NCI-H2029 (cell line): ENCODE measurements around the gene DHCR7.

Experiments used
- DNase-seq: peaks from one replicate; lab custom pipeline; 2025; lab: John Stamatoyannopoulos, UW

DHCR7 gene

DNA sequence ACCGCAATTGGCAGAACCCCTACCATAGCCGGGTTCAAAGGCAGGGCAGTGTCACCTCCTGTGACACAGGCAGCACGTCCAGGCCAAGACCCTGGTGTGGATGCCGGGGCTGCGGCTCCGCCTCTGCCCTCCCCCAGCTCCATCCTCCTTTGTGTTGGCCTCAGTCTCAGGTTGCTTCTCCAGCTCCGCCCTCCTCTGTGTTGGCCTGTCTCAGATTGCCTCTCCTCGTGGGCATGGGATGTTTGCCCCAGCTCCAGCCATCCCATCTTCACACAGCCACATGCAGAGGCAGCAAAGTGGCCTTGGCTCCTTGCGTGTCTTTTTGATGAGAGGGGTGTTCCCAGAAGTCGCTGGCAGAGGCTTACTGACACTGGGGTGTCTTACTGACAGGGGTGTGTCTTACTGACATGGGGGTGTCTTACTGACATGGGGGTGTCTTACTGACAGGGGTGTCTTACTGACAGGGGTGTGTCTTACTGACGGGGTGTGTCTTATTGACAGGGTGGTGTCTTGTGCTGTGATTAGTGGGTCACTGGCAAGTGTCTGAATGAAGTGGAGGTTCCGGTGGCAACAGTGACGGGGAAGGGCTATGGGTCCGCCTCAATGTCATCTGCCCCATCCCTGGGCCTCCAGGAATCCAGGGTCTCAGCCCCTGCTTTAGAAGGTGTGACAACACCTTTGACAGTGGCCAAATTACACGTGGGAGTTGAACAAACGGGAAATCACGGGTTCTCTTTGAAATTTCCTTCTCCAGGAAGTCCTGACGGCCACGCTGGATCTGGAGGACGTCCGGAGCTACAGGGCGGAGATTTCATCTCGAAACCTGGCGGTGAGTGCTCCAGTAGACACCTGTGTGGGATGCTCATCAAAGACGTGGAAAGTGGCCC lies 29.7 kb upstream of the DHCR7 start:
- DNase-seq = no peak

DNA sequence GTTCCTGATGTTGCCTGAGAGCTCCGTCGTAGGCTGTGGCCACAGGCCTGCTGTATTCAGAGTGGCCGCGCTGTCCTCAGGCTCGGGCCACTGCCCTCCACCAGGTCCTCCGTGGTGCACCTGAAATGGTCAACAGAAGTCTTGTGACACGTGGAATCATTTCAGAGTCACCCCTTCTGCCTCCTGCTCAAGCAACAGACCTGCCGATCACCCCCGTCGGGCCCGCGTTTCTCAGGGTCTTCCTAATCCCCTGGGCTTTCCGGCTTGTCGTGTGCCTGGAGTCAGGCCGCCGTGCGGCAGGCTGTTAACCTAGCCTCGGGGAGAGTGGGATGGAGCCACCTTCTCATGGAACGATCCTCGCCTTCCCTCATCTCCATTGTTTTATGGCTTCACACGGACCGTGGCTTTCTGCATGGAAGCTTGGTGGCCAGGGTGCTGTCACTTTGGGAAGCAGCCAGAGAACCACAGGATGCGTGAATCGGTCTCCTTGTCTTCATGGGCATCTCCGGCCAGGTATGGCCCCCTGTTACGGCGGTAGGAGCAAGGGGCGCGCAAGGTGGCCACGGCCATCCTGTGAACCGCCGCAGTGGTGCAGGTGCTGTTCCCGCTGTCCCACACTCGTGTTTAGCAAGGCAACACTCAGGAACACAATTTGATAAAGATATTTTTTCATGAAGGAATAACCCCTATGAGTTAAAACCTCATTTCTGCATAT lies 28.9 kb upstream of the DHCR7 start:
- DNase-seq = no peak

DNA sequence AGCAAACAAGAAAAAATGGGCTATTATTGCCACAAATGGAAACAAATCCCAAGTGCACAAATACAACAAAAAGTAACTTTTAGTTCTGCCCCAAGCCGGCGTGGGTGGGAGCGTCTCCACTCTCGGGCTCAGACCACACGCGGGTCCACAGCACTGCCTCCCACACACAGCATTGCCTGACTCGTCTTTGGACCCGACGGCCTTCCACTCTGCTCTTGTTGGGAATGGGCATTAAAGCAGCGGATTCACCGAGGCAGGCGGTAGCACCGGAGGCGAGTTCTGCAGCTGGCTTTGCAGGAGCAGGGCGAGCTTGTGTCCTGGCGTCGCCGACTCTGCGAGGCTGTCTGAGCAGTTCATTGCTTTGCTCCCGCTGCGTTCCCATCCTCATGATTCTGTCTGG lies 27.8 kb upstream of the DHCR7 start:
- DNase-seq = no peak

DNA sequence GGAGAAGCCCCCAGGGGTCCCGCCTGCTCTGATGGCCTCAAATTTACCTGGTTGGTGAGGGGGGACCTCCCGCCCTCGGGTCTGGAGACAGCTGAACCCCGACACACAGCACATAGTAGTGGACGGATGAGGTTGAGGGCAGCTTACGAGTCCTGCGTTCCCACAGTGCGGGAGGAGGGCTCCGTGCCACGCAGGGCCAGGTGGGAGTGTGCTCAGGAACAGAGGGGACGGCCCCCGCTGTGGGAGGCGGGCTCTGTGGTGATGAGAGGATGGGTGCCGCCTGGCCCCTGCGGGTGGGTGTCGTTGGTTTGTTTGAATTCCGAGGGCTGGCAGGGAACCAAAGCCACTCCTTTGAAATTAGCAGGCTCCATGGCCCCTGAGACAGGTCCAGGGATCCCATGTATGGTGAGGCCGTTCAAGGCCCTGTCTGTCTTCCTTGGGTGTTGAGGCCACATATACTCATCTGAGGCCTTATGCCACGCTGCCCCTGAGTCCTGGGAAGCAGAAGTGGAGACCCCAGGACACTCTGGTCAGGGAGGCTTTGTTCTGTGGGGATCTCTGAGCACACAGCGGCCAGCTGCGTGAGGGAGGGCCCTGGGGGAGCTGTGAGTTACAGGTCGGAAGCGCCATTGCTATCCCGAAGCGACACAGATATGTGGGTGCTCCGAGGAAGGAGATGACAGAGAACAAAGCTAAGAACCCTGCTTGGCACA lies 26.7 kb upstream of the DHCR7 start:
- DNase-seq = no peak

DNA sequence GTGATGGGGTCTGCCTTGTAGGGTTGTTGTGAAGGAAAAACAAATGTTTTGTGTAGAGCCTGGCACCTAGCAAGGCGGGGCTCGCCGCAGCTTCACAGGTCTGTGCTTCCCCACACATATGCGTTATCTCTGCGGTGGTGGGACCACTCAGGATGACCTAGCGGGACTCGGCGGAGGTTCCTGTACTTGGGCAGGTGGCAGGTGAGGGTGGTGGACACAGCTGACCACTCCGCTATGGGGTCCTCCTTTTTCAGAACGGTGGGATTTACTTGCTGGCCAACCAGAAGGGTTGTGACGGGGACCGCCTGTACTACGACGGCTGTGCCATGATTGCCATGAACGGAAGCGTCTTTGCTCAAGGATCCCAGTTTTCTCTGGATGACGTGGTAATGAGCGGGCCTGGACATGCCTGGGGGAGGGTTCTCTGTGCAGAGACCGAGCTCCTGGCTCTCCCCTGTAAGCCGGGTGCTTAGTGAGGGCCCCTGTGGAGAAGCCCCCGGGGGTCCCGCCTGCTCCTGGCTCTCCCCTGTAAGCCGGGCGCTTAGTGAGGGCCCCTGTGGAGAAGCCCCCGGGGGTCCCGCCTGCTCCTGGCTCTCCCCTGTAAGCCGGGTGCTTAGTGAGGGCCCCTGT lies 26.1 kb upstream of the DHCR7 start:
- DNase-seq = no peak

DNA sequence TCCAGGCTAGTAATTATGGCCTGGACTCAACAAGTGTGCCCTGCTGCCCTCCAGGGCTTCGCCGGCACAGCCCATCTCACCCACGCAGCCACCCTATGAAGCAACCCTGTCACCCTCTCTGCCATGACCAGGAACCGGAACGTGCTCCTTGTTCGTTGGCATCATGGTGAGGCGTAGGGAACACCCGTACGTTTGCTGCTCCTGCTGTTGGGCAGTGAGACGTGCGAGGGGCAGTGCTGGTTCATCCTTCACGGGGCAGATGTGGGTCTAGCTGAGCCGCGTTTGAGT lies 25.5 kb upstream of the DHCR7 start:
- DNase-seq = no peak

DNA sequence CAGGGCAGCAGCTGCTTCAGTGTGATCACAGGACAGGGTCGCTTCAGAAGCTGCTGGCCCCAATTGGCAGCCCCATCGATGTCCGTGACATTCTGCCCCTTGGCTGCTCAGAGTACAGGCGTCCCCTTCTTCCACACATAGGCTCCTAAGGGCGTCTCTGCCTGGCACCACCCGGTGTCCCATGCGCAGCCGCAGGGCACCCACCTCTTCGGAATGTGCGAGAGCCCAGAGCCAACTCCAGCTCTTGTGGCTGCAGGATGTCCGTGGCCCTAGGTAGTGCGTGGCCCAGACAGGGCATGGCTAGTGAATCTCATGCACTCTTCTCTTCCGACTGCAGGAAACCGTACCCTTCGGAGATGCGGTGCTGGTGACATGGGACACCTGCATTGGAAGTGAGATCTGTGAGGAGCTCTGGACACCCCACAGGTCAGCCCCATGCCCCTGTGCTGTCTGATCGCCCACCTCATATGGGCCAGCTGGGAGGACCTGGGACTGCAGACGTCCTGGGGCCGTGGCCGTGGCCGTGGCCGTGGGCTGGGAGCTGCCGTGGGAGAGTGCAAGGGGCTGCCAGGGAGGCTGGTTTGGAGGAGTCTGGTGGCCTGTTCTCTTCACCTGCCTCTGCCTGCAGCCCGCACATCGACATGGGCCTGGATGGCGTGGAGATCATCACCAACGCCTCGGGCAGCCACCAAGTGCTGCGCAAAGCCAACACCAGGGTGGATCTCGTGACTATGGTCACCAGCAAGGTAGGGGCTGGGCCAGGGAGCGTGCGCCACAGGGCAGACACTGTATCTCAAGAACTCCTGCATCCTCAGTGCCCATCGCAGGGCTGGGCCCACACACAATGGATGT lies 25.0 kb upstream of the DHCR7 start:
- no peak for DNase-seq

DNA sequence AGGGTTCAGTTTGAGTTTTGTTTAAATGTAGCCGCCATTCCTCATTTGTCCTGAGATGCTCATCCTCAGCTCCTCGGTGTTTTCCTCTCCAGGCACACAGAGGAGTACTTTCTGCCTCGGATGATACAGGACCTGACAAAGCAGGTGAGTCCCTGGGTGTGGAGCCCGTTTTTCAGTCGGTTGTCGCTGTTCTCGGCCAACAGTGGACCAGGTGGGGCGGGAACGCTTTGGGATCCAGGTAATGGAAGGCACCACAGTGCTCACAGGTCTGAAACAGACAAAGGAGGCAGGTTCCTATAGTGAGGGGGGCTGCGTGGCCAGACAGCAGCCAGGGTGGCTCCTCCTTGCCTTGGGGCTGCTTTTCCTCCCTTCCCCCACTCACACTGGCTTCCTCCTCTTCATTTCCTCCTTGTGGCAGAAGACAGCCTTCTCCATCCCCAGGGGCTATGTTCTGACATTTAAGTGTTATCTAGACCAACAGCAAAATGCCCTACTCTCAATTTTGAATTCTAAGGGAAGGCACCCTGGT lies 24.2 kb upstream of the DHCR7 start:
- DNase-seq = no peak

DNA sequence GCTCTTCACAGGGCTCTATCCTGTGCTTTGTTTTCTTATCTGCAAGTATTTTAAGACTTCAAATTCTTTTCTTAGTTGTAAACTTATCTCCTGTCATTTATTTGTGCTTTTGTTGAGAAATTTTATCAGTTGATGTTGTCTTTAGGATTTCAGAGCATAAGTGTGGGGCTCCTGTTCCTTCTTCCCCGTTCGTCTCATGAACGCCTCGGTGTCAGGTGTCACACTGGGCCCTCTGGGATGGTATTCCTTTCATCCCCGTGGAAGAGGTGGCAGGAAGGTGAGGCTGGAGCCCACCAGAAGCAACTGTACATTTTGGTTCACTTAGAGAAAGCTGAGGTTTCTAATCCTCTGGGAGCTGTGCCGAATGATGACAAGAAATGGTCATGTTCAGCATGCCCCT lies 22.8 kb upstream of the DHCR7 start:
- DNase-seq = no peak

DNA sequence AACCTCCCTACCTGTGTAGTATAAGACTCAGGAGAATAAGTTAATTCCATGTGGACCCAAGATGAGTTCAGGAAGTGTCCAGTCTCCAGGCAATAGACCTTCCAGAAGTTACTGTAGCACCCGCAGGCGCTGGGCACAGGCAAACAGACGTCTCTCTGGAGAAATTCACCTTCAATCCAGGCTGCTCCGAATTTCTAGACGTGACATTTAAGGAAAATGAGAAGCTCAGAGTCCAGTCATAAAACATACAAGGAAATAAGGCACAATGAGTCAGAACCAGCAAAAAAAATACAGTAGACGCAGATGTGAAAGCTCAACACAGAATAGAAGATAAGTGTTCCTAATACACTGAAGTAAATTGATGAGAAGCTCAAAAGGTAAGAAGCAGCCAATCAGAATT lies 19.0 kb upstream of the DHCR7 start:
- DNase-seq = no peak

DNA sequence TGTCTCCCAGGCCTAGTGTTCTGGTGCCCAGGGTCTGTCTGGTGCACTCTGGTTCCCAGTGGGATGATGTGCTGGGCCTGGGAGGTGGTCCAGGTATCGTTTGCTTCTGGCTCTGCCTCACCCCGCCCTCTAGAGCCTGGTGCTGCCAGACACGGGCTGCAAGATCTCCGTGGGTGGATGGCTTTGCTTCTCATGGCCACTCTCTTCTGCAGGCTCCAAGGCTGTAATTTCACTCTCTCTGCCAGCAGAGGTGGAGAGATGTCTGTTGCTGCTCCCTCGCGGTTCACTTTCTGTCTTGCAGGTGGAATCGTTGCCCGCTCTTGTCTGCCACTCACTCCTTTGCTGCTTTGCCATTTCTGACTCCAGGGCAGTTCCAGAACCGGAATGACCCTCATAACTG lies 18.2 kb upstream of the DHCR7 start:
- DNase-seq = no peak

DNA sequence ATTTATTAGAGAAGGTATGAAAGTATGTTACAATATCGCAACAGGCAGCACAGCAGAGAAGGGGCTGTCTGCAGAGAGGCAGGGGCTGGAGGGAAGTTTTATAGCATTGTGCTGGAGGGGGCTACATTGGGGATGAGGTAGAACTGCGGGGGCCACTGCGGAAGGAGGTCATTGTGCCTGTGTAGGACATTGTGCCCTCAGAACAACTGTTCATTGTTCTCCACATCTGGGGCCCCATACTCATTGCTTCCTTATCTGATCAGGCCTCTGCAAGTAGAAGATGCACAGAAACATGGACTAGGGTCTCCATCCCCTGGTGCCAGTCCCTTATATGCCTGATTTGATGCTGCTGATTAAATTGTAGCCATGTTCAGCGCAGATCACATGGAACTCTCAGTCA lies 16.9 kb upstream of the DHCR7 start:
- DNase-seq = no peak

DNA sequence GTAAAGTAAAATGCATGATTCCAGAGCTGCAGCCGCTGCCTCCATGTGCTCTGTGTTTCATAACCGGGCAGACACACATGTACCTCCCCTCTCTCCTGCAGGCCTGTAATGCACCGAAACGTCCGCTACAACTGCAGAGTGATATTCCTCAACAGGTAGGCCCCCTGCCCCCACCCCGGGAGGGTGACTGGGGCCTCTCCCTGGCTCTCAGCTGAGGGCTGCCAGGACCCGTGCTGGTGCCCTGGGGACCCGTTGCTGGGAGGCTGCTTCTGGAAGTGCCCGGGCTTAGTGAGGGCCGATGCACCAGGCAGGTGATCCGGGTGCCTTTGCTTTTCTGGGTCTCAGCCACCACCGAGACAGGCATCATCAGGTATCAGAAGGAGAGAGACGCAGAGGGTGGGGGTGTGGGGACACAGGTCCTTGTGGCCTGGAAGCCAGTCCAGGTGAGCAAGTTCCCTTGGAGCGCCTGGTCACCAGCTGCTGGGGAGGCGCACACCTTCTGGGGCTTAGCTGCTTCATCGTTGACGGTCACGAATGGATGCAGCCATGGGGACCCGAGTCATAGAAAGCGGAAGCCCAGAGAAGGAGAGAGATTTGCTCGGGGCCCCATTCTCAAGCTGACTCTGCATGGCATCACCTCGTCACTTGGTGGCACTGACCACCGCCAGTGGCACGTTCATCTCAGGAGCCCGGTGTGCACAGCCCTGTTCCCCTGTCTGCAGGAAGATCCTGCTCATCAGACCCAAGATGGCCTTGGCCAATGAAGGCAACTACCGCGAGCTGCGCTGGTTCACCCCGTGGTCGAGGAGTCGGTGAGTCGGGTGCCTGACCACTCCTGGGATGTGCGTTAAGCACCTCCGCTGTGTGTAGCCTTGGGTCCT lies 15.4 kb upstream of the DHCR7 start:
- no peak for DNase-seq

DNA sequence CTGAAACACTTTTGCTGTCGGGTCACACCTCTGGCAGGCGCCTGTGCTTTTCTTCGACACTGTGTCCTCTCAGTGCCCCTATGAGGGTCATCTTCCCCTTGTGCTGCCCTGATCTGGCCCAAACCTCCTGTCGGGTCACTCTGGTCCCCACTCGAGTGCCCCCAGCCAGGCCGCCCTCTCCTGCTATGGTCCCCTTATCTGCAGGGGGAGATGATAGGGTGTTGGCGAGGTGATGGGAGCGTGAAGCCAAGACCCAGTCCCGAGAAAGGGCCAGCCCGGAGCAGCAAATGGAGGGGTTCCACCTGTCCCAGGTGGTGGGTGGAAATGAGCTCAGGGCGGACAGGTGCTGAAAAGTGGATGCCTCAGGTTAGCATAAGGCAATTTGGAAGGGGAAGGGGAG lies 14.5 kb upstream of the DHCR7 start:
- DNase-seq = no peak

DNA sequence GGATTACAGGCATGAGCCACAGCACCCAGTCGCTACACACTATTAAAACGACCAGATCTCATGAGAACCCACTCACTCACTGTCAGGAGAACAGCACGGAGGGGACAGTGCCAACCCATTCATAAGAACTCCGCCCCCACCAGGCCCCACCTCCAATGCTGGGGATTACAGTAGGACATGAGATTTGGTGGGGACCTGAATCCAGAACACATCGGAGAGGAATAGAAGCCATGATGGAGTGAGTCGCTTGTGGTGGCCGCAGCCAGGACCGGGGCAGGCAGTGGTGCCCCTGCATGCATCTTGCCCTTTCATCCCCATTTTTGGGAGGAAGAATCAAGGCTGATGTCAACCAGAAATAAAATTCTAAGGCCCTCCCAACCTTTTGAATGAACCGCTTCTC lies 13.5 kb upstream of the DHCR7 start:
- no peak for DNase-seq

DNA sequence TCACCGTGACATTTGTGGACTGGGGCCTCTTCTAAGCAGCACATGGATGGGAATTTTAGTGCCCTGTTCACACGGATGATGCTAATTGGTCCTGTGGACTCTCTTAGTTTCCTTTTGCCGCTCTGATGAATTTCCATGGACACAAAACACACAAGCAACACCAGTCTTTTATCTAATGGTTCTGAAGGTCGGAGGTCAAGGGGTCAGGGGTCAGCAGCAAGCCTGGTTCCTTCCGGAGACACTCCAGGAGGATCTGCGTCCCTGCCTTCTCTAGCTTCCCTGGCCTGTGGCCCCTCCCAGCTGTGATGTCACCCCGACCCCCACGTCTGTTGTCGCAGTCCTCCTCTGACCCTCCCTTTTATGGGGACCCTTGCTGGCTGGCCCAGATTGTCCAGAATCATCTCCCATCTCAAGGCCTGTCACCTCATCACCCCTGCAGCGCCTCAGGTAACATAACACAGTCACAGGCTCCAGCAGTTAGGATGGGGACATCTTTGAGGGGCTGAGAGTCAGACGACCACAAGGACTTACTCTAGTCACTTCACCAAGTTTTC lies 11.7 kb upstream of the DHCR7 start:
- no peak for DNase-seq

DNA sequence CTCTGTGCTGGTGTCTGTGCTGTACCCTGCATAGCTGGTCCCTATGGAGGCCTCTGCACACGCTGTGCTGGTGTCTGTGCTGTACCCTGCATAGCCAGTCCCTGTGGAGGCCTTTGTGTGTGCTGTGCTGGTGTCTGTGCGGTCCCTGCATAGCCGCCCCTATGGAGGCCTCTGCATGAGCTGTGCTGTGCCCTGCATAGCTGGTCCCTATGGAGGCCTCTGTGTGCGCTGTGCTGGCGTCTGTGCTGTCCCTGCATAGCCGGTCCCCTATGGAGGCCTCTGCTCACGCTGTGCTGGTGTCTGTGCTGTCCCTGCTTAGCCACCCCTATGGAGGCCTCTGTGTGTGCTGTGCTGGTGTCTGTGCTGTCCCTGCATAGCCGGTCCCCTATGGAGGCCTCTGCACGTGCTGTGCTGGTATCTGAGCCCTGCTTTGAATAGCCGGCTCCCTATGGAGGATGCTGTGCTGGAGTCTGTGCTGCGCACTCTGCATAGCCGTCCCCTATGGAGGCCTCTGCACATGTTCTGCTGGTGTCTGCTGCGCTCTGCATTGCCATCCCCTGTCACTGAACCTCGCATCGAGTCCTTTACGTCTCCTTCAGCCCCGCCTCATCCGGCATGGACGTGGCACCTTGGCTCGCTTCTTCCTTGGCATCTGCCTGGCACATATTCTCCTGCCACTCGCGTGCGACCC lies 11.0 kb upstream of the DHCR7 start:
- no peak for DNase-seq

DNA sequence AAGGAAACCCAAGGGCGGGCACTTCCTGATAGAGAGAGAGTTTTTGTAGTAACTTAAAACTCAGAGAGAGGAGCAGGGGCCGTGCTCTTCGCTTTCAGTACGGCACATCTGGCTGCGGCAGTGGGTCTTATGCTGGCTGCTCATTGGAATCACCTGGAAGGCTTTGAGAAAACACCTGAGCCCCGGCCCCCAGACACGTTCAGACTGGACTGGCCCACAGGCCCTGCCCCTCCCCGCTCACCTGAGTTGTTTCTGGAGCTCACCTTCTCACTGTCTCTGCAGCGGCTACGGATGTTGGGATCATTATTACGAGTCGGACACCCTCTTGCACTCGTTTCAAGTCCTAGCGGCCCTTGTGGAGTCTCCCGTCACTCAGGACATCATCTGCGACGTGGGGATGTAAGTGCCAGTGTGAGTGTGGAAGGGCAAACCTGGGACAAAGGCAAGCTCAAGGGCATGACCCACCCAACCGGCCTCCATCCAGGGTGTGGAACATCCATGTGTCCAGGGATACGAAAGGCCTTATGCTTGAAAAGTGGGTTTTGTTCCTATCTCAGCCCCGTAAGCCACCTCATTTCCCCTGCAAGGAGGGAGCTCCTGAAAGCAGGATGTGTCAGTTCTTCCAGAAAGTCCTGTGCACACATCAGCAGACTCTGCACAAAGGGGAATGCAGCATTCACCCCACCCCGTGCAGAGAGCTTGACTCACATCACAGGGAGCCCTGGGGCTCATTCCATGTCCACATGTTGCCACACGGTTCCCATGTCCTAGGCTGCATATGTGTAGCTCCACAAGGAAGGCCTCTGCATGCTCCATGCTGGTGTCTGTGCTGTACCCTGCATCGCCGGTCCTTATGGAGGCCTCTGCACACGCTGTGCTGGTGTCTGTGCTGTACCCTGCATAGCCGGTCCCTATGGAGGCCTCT lies 10.2 kb upstream of the DHCR7 start:
- DNase-seq = no peak
